GM12878 (cell line): ENCODE measurements around the gene TM9SF2. TPM values are rescaled to one million over a fixed set of nuclear protein-coding genes. Genes with fewer than 3 reads are reported as not detected.

Source experiments
- ATAC-seq: fragments of 200-7000 bp; cut with Tn5 transposase; 3 replicates; pipeline ENCODE4 v1.9.1; 2020; ENCODE audit warnings: mild to moderate bottlenecking, moderate library complexity
- BruUV-seq: library from RNA; stranded (reverse); fragments of 400-500 nt; replicated peaks from 2 replicates; lab custom pipeline; 2021; lab: Mats Ljungman, UMichigan
- CTCF ChIA-PET: fragments of 300-600 bp; sonication (Branson Sonifier 250); formaldehyde crosslinking; extraction: SDS; loops from one replicate; lab custom pipeline; 2021; ENCODE audit warnings: inconsistent platforms; lab: Yijun Ruan, JAX
- POLR2A ChIA-PET: fragments of 350-600 bp; formaldehyde crosslinking; extraction: SDS; loops from one replicate; lab custom pipeline; 2021; ENCODE audit warnings: inconsistent platforms; lab: Charles Lee
- RAD21 ChIA-PET: fragments of 300-600 bp; sonication (Branson Sonifier 250); formaldehyde crosslinking; loops from one replicate; lab custom pipeline; 2023; ENCODE audit warnings: antibody characterized with exemption; ENCODE audit not compliant: unreplicated experiment; lab: Charles Lee
- SMC1A ChIA-PET: fragments of 300-600 bp; sonication (Branson Sonifier 250); formaldehyde crosslinking; loops from one replicate; lab custom pipeline; 2023; ENCODE audit not compliant: unreplicated experiment, uncharacterized antibody; lab: Charles Lee
- DNase-seq: peaks from one replicate; pipeline ENCODE4 v3.0.0-alpha.2; 2011; ENCODE audit warnings: low read depth, low spot score
- FAIRE-seq: peaks from 3 replicates; lab custom pipeline; 2011; peaks lifted over from hg19 to GRCh38; lab: Jason Lieb, UNC
- H2AFZ ChIP-seq: 2 replicates; pipeline ENCODE4 v1.6.0; 2011; ENCODE audit warnings: low read depth, low read length, control low read depth; ENCODE audit not compliant: control insufficient read depth
- H3K27ac ChIP-seq: 2 replicates; pipeline ENCODE4 v1.5.1; 2011; ENCODE audit warnings: control low read depth; ENCODE audit not compliant: control insufficient read depth, insufficient read depth
- H3K27me3 ChIP-seq, 2 experiments: replicated peaks in 1 of 2; 2 replicates each; pipeline versions ENCODE4 v1.6.0 to v1.6.1; 2011; ENCODE audit warnings: low read length in 1 of 2; ENCODE audit not compliant: control insufficient read depth in 2 of 2, insufficient read depth in 2 of 2
- H3K36me3 ChIP-seq, 2 experiments: 2 replicates each; pipeline ENCODE4 v1.5.1; 2011; ENCODE audit warnings: low read length in 1 of 2; ENCODE audit not compliant: control insufficient read depth in 2 of 2, insufficient read depth in 2 of 2
- H3K4me1 ChIP-seq: 2 replicates; pipeline ENCODE4 v1.6.1; 2011; ENCODE audit warnings: mild to moderate bottlenecking, low read length, moderate library complexity, mixed read lengths; ENCODE audit not compliant: control insufficient read depth, insufficient read depth
- H3K4me2 ChIP-seq: 2 replicates; pipeline ENCODE4 v1.6.0; 2011; ENCODE audit warnings: control low read depth; ENCODE audit not compliant: control insufficient read depth, insufficient read depth
- H3K4me3 ChIP-seq: fragments of 200-600 bp; sonication (generic); 2 replicates; pipeline ENCODE4 v1.5.1; 2016
- H3K79me2 ChIP-seq: 2 replicates; pipeline ENCODE4 v1.6.0; 2011; ENCODE audit warnings: low read length; ENCODE audit not compliant: control insufficient read depth, insufficient read depth
- H3K9ac ChIP-seq: 2 replicates; pipeline ENCODE4 v1.8.0; 2011; ENCODE audit warnings: low read length, control low read depth, mixed read lengths; ENCODE audit not compliant: control insufficient read depth, insufficient read depth
- H3K9me3 ChIP-seq: replicated peaks from 3 replicates; pipeline ENCODE4 v1.5.1; 2011; ENCODE audit warnings: mild to moderate bottlenecking, low read length; ENCODE audit not compliant: control insufficient read depth, insufficient read depth
- H4K20me1 ChIP-seq: 2 replicates; pipeline ENCODE4 v1.6.0; 2011; ENCODE audit not compliant: control insufficient read depth, insufficient read depth
- ATF3 ChIP-seq: IDR thresholded peaks from 2 replicates; pipeline ENCODE4 v1.6.1; 2011; ENCODE audit warnings: low read depth, mild to moderate bottlenecking, low read length, moderate library complexity, borderline replicate concordance; ENCODE audit errors: extremely low read depth
- BCL3 ChIP-seq: IDR thresholded peaks from 2 replicates; pipeline ENCODE4 v1.6.1; 2011; ENCODE audit warnings: borderline replicate concordance, low read depth, mild to moderate bottlenecking, moderate library complexity, low read length; ENCODE audit not compliant: insufficient read depth, poor library complexity, severe bottlenecking
- CHD4 ChIP-seq: fragments of 200-600 bp; sonication (generic); IDR thresholded peaks from 2 replicates; pipeline ENCODE4 v1.6.1; 2016; ENCODE audit warnings: mild to moderate bottlenecking
- ESRRA ChIP-seq: IDR thresholded peaks from 2 replicates; pipeline ENCODE4 v1.6.1; 2012; ENCODE audit warnings: mild to moderate bottlenecking, low read length, improper control_type of control experiment
- EZH2 ChIP-seq: IDR thresholded peaks from 2 replicates; pipeline ENCODE4 v1.6.1; 2012; ENCODE audit warnings: low read depth, mild to moderate bottlenecking, control low read depth, inconsistent platforms, low read length, borderline replicate concordance; ENCODE audit not compliant: control insufficient read depth
- GABPA ChIP-seq: IDR thresholded peaks from 2 replicates; pipeline ENCODE4 v1.6.1; 2014; ENCODE audit warnings: antibody characterized with exemption, low read depth, mild to moderate bottlenecking, inconsistent platforms
- GATAD2B ChIP-seq: fragments of 450-650 bp; conservative IDR thresholded peaks from 2 replicates; pipeline ENCODE4 v1.6.1; 2017; ENCODE audit warnings: low read depth, mild to moderate bottlenecking, moderate library complexity
- IKZF2 ChIP-seq, 2 experiments: fragments of 450-650 bp; IDR thresholded peaks; 2 replicates each; pipeline ENCODE4 v1.6.1; 2017; ENCODE audit warnings: mild to moderate bottlenecking in 2 of 2, moderate library complexity in 2 of 2
- MTA2 ChIP-seq: fragments of 450-650 bp; IDR thresholded peaks from 2 replicates; pipeline ENCODE4 v1.6.1; 2016; ENCODE audit warnings: low read depth, mild to moderate bottlenecking, moderate library complexity
- NFYB ChIP-seq: IDR thresholded peaks from 2 replicates; pipeline ENCODE4 v1.6.1; 2011; ENCODE audit warnings: low read depth, mild to moderate bottlenecking, low read length, improper control_type of control experiment, moderate library complexity; ENCODE audit not compliant: insufficient read depth
- NR2C1 ChIP-seq: fragments of 450-650 bp; IDR thresholded peaks from 2 replicates; pipeline ENCODE4 v1.6.1; 2017; ENCODE audit warnings: antibody characterized with exemption, mild to moderate bottlenecking, moderate library complexity
- NR2C2 ChIP-seq: IDR thresholded peaks from 2 replicates; pipeline ENCODE4 v1.6.1; 2011; ENCODE audit warnings: borderline replicate concordance, low read depth; ENCODE audit not compliant: control insufficient read depth, insufficient read length
- POLR2AphosphoS2 ChIP-seq: IDR thresholded peaks from 2 replicates; pipeline ENCODE4 v1.6.1; 2011; ENCODE audit warnings: low read depth, mild to moderate bottlenecking, low read length, improper control_type of control experiment, moderate library complexity
- SPI1 ChIP-seq: IDR thresholded peaks from 2 replicates; pipeline ENCODE4 v1.6.1; 2011; ENCODE audit warnings: low read depth, mild to moderate bottlenecking, low read length, moderate library complexity, borderline replicate concordance; ENCODE audit not compliant: insufficient read depth
- TCF12 ChIP-seq: IDR thresholded peaks from 2 replicates; pipeline ENCODE4 v1.6.1; 2011; ENCODE audit warnings: low read depth, mild to moderate bottlenecking, low read length
- TCF7 ChIP-seq: IDR thresholded peaks from 2 replicates; pipeline ENCODE4 v1.6.1; 2014; ENCODE audit warnings: antibody characterized with exemption, borderline replicate concordance
- WGBS: methylation state at CpG from one replicate; pipeline ENCODE4 v1.1.6; 2016; ENCODE audit warnings: low lambda C conversion rate; ENCODE audit not compliant: insufficient replicate concordance, insufficient coverage; ENCODE audit errors: missing lambda C conversion rate; 5-methylcytosine and 5-hydroxymethylcytosine counted together
- in situ Hi-C: fragments of 300-500 bp; cut with MboI; formaldehyde crosslinking; loops from 9 replicates; pipeline ENCODE4 v1.14.3; 2018; ENCODE audit warnings: mixed read lengths
- intact Hi-C: fragments of 100-400 bp; cut with micrococcal nuclease; formaldehyde crosslinking; loops from one replicate; pipeline ENCODE4 v1.14.2; 2022; ENCODE audit not compliant: unreplicated experiment
- polyA plus RNA-seq, 11 experiments: library from polyadenylated mRNA; depleted of rRNA in 4 of 11; unstranded in 6 of 11; stranded (reverse) in 5 of 11; fragments of >200 nt; fragmentation: Nextera tagmentation in 4 of 11; fragmentation: Illumina TruSeq in 1 of 11; extraction: Ambion mirVana in 4 of 11; extraction: Trizol in 1 of 11; gene quantifications; 1 replicate in 1 of 11; 2 replicates in 10 of 11; pipeline versions ENCODE4 v1.2.1 to v1.2.3, GENCODE V29; 2011 to 2016; ENCODE audit warnings: inconsistent platforms in 2 of 11, missing spikeins in 2 of 11, low read depth in 1 of 11
- total RNA-seq, 4 experiments: library from RNA; depleted of rRNA in 3 of 4; stranded (reverse); fragments of >200 nt in 3 of 4; fragmentation: Illumina TruSeq in 1 of 4; extraction: Trizol in 1 of 4; gene quantifications; 2 replicates each; pipeline versions ENCODE4 v1.2.1 to v1.2.3, GENCODE V29; 2013 to 2021

The TM9SF2 gene
- total and polyA plus RNA-seq, 10 of the 15 experiments (the other 5 are each of a cell fraction or from before 2014, with no cell fraction given) = 34.6 to 128 (median 79.2) TPM

GRCh38 chr13:99587021-99587420 lies 85.7 kb downstream of the TM9SF2 start (continued):
- no peak for TF ChIP-seq EZH2
- TF ChIP-seq, all 136 proteins: peak for 0

GRCh38 chr13:99587893-99588606 lies 86.8 kb downstream of the TM9SF2 start:
- ChIA-PET POLR2A (no interaction called here), RAD21 (no interaction called here), CTCF (interaction anchor here (0.6 to 1.5 kb wide), 2 partner anchors 24 to 322 kb away, joined by 3 to 6 read pairs; no protein-coding TSS in a partner anchor), SMC1A (interaction anchor here (0.7 kb wide), 1 partner anchor 27 kb away, joined by 3 read pairs; no protein-coding TSS in a partner anchor)
- no peak for ATAC-seq
- no peak for TF ChIP-seq ATF3
- TF ChIP-seq ESRRA = no peak
- no peak for TF ChIP-seq TCF12
- TF ChIP-seq CHD4 = no peak
- TF ChIP-seq SPI1 = no peak
- TF ChIP-seq TCF7 = no peak
- no peak for TF ChIP-seq GATAD2B
- no peak for TF ChIP-seq BCL3
- no peak for TF ChIP-seq NR2C1
- TF ChIP-seq NFYB = no peak
- no peak for TF ChIP-seq GABPA
- TF ChIP-seq IKZF2 (IDR thresholded peaks at IDR 0.05) = no peak
- TF ChIP-seq POLR2AphosphoS2 = no peak
- TF ChIP-seq MTA2 = no peak
- TF ChIP-seq NR2C2 = no peak
- no peaks in the 10 kb centered on the region for H3K27me3 ChIP-seq
- H3K27ac ChIP-seq = no peak overlapping the region
- no TSS peak for BruUV-seq
- no peak overlapping the region for H2AFZ ChIP-seq
- 49% methylated on average over 4 of the region's 4 CpGs for WGBS
- no peak overlapping the region for H3K9ac ChIP-seq
- no peaks in the 10 kb centered on the region for H3K9me3 ChIP-seq
- in situ Hi-C loops = no loop called here
- FAIRE-seq = no peak
- no peak for DNase-seq
- intact Hi-C loops = no loop called here
- no peak overlapping the region for H3K4me3 ChIP-seq
- H4K20me1 ChIP-seq = no peaks in the 10 kb centered on the region
- H3K4me1 ChIP-seq = no peaks in the 10 kb centered on the region
- no peaks in the 10 kb centered on the region for H3K79me2 ChIP-seq
- no peak overlapping the region for H3K4me2 ChIP-seq
- H3K36me3 ChIP-seq = no peaks in the 10 kb centered on the region
